Measurements from ENCODE around the gene PLK1. TPM values are rescaled to one million over a fixed set of nuclear protein-coding genes. Genes with fewer than 3 reads are reported as not detected.

The PLK1 gene
- total and polyA plus RNA-seq, 3 experiments from 2014 or later: 0.41 to 49.7 (median 48.3) TPM

DNA sequence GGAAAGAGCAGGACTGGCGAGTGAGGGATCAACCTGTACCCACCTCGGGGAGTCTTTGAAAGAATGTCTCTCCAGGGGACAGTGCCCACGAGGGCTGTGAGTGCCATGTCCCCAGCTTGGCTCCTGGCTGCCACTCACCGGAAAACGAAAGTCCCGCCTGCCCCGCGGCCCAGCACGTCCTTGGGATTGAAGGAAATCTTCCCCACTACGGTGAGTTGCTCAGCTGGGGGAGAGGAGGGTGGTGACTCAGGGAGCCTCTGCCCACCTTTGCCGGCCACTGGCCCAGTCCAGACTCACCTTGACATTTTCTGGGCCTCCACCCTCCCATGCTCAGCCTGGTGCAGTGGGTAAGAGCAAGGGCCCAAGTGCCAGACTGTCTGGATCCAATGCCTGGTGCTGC is 17.1 kb downstream of the PLK1 start:
- H3K4me3 ChIP-seq (ENCODE audit: low read length): no peak overlapping the region
- Mint-ChIP-seq H3K27me3 (peaks cover 0 to 3% of the 10 kb centered on the region in 2 donors), H3K4me3 (peak overlapping the region in 1 of 7 donors; percentile 27), H3K36me3 (peaks cover 0 to 9% (median 0%) of the 10 kb centered on the region in 3 donors), H3K27ac (no peak overlapping the region), H3K4me1 (peaks cover 11 to 23% (median 14%) of the 10 kb centered on the region in 3 donors), H3K9me3 (no peaks in the 10 kb centered on the region)
- no peaks in the 10 kb centered on the region for H3K27me3 ChIP-seq (ENCODE audit: insufficient read depth, low read length, poor library complexity, severe bottlenecking)
- H3K9me3 ChIP-seq (ENCODE audit: low read length): no peaks in the 10 kb centered on the region
- DNase-seq: no peak
- H3K4me1 ChIP-seq (ENCODE audit: insufficient read depth, low read length): peaks cover 10% of the 10 kb centered on the region
- H3K27ac ChIP-seq (ENCODE audit: low read depth, low read length): no peak overlapping the region
- no peaks in the 10 kb centered on the region for H3K36me3 ChIP-seq (ENCODE audit: insufficient read depth, low read length)
- ChIA-PET CTCF (no interaction called here), POLR2A (no interaction called here)

GRCh38 chr16:23699100-23699499 is 20.4 kb downstream of the PLK1 start:
- Histone ChIP-seq H3K4me1 (ENCODE audit: insufficient read depth, low read length) (peaks cover 10% of the 10 kb centered on the region), H3K27ac (ENCODE audit: low read depth, low read length) (no peak overlapping the region), H3K9me3 (ENCODE audit: low read length) (no peaks in the 10 kb centered on the region), H3K4me3 (ENCODE audit: low read length) (no peak overlapping the region), H3K27me3 (ENCODE audit: insufficient read depth, low read length, poor library complexity, severe bottlenecking) (no peaks in the 10 kb centered on the region), H3K36me3 (ENCODE audit: insufficient read depth, low read length) (no peaks in the 10 kb centered on the region)
- ChIA-PET POLR2A (no interaction called here), CTCF (no interaction called here)
- Mint-ChIP-seq H3K4me3 (peak overlapping the region in 6 of 7 donors; percentile 16 to 83 (median 51)), H3K36me3 (peaks cover 0 to 12% (median 3%) of the 10 kb centered on the region in 3 donors), H3K4me1 (peaks cover 11 to 23% (median 14%) of the 10 kb centered on the region in 3 donors), H3K27ac (peak overlapping the region; percentile 16 to 89 (median 61)), H3K9me3 (peaks cover 0 to 12% (median 7%) of the 10 kb centered on the region in 5 donors), H3K27me3 (peaks cover 7 to 8% of the 10 kb centered on the region in 2 donors)
- no peak for DNase-seq

DNA sequence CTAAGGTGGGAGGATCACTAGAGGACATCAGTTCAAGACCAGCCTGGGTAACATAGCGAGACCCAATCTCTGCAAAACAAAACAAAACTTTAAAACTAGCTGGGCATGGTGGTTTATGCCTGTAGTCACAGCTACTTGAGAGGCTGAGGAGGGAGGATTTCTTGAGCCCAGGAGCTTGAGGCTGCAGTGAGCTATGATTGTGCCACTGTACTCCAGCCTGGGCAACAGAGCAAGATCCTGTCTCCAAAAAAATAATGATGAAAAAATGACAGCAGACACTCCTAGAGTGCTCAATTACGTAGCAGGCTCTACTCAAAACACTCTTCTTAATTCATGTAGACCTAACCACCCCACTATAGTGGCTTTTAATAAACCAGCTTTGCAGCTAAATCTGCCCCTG is 21.4 kb downstream of the PLK1 start:
- CTCF ChIA-PET: no interaction called here
- H3K27me3 Mint-ChIP-seq: peaks cover 11 to 13% of the 10 kb centered on the region in 2 donors
- peaks cover 0 to 12% (median 7%) of the 10 kb centered on the region in 5 donors for H3K9me3 Mint-ChIP-seq

DNA sequence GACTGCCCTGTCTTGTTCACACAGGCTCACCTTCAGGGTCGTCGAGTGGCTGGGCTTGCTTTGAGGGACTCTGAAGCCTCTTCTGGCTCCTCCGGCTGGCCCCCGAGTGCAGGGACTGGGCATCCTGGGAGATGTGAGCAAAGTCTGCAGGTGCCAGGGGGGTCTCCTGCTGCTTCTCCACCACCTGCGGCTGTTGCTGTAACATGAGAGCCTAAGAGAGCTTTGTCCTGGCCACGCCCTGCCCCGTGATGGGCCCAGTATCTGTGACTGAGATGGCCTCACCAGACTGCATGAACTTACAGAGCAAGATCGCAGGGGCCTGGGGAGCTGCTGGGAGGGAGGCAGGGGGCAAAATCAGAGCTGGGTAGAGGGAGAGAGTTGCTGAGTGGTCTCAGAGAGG is 21.8 kb downstream of the PLK1 start:
- H3K27ac Mint-ChIP-seq: peak overlapping the region in 1 of 8 donors; percentile 69
- H3K9me3 ChIP-seq (ENCODE audit: low read length): no peaks in the 10 kb centered on the region
- no peaks in the 10 kb centered on the region for H3K27me3 ChIP-seq (ENCODE audit: insufficient read depth, low read length, poor library complexity, severe bottlenecking)
- peaks cover 0 to 12% (median 7%) of the 10 kb centered on the region in 5 donors for H3K9me3 Mint-ChIP-seq
- CTCF ChIA-PET: no interaction called here
- no peak overlapping the region for H3K4me3 Mint-ChIP-seq
- POLR2A ChIA-PET: no interaction called here
- no peaks in the 10 kb centered on the region for H3K36me3 ChIP-seq (ENCODE audit: insufficient read depth, low read length)
- H3K27me3 Mint-ChIP-seq: peaks cover 13 to 18% of the 10 kb centered on the region in 2 donors
- DNase-seq: no peak
- H3K4me3 ChIP-seq (ENCODE audit: low read length): no peak overlapping the region
- peaks cover 10% of the 10 kb centered on the region for H3K4me1 ChIP-seq (ENCODE audit: insufficient read depth, low read length)
- H3K36me3 Mint-ChIP-seq: peaks cover 0 to 12% (median 3%) of the 10 kb centered on the region in 3 donors
- no peak overlapping the region for H3K27ac ChIP-seq (ENCODE audit: low read depth, low read length)
- H3K4me1 Mint-ChIP-seq: peaks cover 11 to 17% (median 14%) of the 10 kb centered on the region in 3 donors

More for the DNA sequence above, 21.4 kb downstream of the PLK1 start:
- POLR2A ChIA-PET: no interaction called here
- H3K4me1 Mint-ChIP-seq: peaks cover 11 to 17% (median 14%) of the 10 kb centered on the region in 3 donors
- H3K4me3 Mint-ChIP-seq: no peak overlapping the region
- DNase-seq: no peak
- H3K36me3 Mint-ChIP-seq: peaks cover 0 to 12% (median 3%) of the 10 kb centered on the region in 3 donors
- Histone ChIP-seq H3K27me3 (ENCODE audit: insufficient read depth, low read length, poor library complexity, severe bottlenecking) (no peaks in the 10 kb centered on the region), H3K27ac (ENCODE audit: low read depth, low read length) (no peak overlapping the region), H3K36me3 (ENCODE audit: insufficient read depth, low read length) (no peaks in the 10 kb centered on the region), H3K9me3 (ENCODE audit: low read length) (no peaks in the 10 kb centered on the region), H3K4me3 (ENCODE audit: low read length) (no peak overlapping the region), H3K4me1 (ENCODE audit: insufficient read depth, low read length) (peaks cover 10% of the 10 kb centered on the region)
- H3K27ac Mint-ChIP-seq: peak overlapping the region in 2 of 8 donors; percentile 12 to 69

DNA sequence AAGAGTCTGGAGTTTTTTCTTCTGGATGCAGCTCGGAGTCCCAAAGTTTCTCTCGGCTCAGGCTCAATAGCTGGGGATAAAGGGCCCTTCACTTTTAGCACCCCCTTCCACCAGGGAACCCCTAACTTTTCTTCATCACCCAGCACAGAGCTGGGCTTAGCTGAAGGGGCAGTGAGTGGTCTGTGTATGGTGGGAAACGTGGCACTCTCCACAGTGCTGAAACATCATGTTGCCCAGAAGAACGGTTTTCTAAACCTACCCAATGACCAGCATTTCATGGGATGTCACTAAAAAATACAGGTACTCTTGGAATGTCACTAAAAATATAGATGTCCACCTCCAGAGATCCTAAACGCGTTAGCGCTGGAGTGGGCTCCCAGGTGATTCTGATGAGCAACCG is 22.4 kb downstream of the PLK1 start:
- peaks cover 11 to 17% (median 14%) of the 10 kb centered on the region in 3 donors for H3K4me1 Mint-ChIP-seq
- CTCF ChIA-PET: no interaction called here
- H3K27ac Mint-ChIP-seq: no peak overlapping the region
- Histone ChIP-seq H3K4me3 (ENCODE audit: low read length) (no peak overlapping the region), H3K4me1 (ENCODE audit: insufficient read depth, low read length) (peaks cover 10% of the 10 kb centered on the region), H3K9me3 (ENCODE audit: low read length) (no peaks in the 10 kb centered on the region), H3K27ac (ENCODE audit: low read depth, low read length) (no peak overlapping the region), H3K27me3 (ENCODE audit: insufficient read depth, low read length, poor library complexity, severe bottlenecking) (no peaks in the 10 kb centered on the region), H3K36me3 (ENCODE audit: insufficient read depth, low read length) (no peaks in the 10 kb centered on the region)
- POLR2A ChIA-PET: no interaction called here
- DNase-seq: no peak
- H3K9me3 Mint-ChIP-seq: peaks cover 0 to 12% (median 7%) of the 10 kb centered on the region in 5 donors
- H3K4me3 Mint-ChIP-seq: no peak overlapping the region
- H3K27me3 Mint-ChIP-seq: peaks cover 13 to 23% of the 10 kb centered on the region in 2 donors
- H3K36me3 Mint-ChIP-seq: peaks cover 0 to 16% (median 3%) of the 10 kb centered on the region in 3 donors

DNA sequence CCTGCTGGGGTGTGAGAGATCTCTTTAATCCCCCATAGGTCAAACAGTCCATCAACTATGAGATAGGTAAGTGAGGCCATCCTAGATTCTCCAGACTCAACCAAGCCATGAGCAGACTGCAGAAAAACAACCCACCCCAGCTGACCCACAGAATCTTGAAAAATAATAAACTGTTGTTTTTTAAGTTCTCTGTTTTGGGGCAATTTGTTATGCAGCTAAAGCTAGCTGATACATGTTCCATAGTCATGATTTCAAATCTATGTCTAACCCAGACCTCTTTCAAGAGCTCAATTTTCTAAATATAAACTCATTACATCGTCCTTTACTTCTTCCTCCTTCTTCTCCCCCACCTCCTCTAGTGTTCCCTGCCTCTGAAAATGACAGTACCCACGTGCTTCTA is 24.3 kb downstream of the PLK1 start:
- Histone ChIP-seq H3K4me1 (ENCODE audit: insufficient read depth, low read length) (peaks cover 10% of the 10 kb centered on the region), H3K27me3 (ENCODE audit: insufficient read depth, low read length, poor library complexity, severe bottlenecking) (no peaks in the 10 kb centered on the region), H3K9me3 (ENCODE audit: low read length) (no peaks in the 10 kb centered on the region), H3K36me3 (ENCODE audit: insufficient read depth, low read length) (no peaks in the 10 kb centered on the region), H3K27ac (ENCODE audit: low read depth, low read length) (no peak overlapping the region), H3K4me3 (ENCODE audit: low read length) (no peak overlapping the region)
- Mint-ChIP-seq H3K27ac (no peak overlapping the region), H3K27me3 (peaks cover 13 to 38% of the 10 kb centered on the region in 2 donors), H3K4me3 (no peak overlapping the region), H3K9me3 (peaks cover 0 to 12% (median 7%) of the 10 kb centered on the region in 5 donors), H3K36me3 (peaks cover 0 to 16% (median 3%) of the 10 kb centered on the region in 3 donors), H3K4me1 (peaks cover 11 to 17% (median 14%) of the 10 kb centered on the region in 3 donors)
- POLR2A ChIA-PET: no interaction called here
- CTCF ChIA-PET: no interaction called here
- no peak for DNase-seq

GRCh38 chr16:23704772-23705516 is 26.3 kb downstream of the PLK1 start:
- peaks cover 15 to 44% of the 10 kb centered on the region in 2 donors for H3K27me3 Mint-ChIP-seq
- H3K36me3 ChIP-seq (ENCODE audit: insufficient read depth, low read length): no peaks in the 10 kb centered on the region
- ChIA-PET POLR2A (no interaction called here), CTCF (no interaction called here)
- H3K27ac ChIP-seq (ENCODE audit: low read depth, low read length): no peak overlapping the region
- H3K4me3 ChIP-seq (ENCODE audit: low read length): no peak overlapping the region
- no peak overlapping the region for H3K4me3 Mint-ChIP-seq
- peaks cover 5 to 22% (median 12%) of the 10 kb centered on the region in 5 donors for H3K9me3 Mint-ChIP-seq
- H3K27ac Mint-ChIP-seq: no peak overlapping the region
- no peaks in the 10 kb centered on the region for H3K9me3 ChIP-seq (ENCODE audit: low read length)
- no peaks in the 10 kb centered on the region for H3K27me3 ChIP-seq (ENCODE audit: insufficient read depth, low read length, poor library complexity, severe bottlenecking)
- DNase-seq: no peak
- H3K36me3 Mint-ChIP-seq: peaks cover 0 to 18% (median 3%) of the 10 kb centered on the region in 3 donors
- H3K4me1 Mint-ChIP-seq: no peaks in the 10 kb centered on the region
- H3K4me1 ChIP-seq (ENCODE audit: insufficient read depth, low read length): no peaks in the 10 kb centered on the region

DNA sequence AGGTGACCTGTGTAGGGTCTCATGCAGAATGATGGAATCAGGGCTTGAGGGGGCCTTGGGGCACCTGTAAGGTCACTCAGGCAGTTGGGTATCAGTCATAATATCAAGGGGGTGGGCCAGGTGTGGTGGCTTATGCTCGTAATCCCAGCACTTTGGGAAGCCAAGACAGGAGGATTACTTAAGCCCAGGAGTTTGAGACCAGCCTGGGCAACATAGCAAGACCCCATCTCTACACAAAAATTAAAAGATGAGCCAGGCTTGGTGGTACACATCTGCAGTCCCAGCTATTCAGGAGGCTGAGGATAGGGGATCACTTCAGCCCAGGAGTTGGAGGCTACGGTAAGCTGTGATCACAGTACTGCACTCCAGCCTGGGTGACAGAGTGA is 26.8 kb downstream of the PLK1 start:
- no peak overlapping the region for H3K27ac Mint-ChIP-seq
- Histone ChIP-seq H3K4me1 (ENCODE audit: insufficient read depth, low read length) (no peaks in the 10 kb centered on the region), H3K4me3 (ENCODE audit: low read length) (no peak overlapping the region), H3K27me3 (ENCODE audit: insufficient read depth, low read length, poor library complexity, severe bottlenecking) (no peaks in the 10 kb centered on the region), H3K36me3 (ENCODE audit: insufficient read depth, low read length) (no peaks in the 10 kb centered on the region), H3K9me3 (ENCODE audit: low read length) (no peaks in the 10 kb centered on the region), H3K27ac (ENCODE audit: low read depth, low read length) (no peak overlapping the region)
- H3K4me3 Mint-ChIP-seq: no peak overlapping the region
- H3K27me3 Mint-ChIP-seq: peaks cover 20 to 49% of the 10 kb centered on the region in 2 donors
- ChIA-PET POLR2A (no interaction called here), CTCF (no interaction called here)
- H3K4me1 Mint-ChIP-seq: no peaks in the 10 kb centered on the region
- H3K36me3 Mint-ChIP-seq: peaks cover 0 to 23% (median 3%) of the 10 kb centered on the region in 3 donors
- no peak for DNase-seq
- H3K9me3 Mint-ChIP-seq: peaks cover 5 to 27% (median 12%) of the 10 kb centered on the region in 5 donors
